ENCODE data around the gene MYH15. TPM values are rescaled to one million over a fixed set of nuclear protein-coding genes. Genes with fewer than 3 reads are reported as not detected.

Gene MYH15
- total RNA-seq, 2 experiments from 2014 or later = 0.46 to 0.57 TPM

DNA sequence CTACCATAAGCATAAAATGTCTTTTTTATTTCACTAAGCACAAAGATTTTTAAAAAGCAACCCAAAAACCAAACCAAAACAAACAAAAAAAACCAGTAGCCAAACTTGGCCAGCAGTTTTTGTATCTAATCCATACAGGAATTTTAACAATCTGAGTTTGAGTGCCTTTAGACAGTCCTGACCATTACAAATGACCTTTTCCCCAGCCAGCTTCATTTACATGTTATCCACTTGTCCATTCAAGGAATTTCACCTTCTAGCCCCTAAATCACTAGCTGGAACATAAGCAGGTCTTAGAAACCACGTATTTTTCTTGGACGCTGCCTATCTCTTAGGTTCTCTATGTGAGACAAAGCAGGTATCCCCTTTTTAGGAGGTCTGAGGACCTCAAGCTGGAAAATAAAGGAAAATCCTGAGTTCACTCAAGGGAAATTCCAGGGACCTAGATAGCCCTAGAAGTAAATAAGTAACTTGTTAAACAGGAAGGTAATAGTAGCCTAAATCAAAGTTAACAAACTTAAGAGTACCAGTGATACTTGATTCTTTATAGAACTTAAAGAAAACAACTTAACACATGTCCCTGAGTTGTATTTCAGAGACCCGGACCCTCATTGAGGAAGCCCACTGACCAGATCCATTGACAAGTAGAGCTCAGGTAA, 44.6 kb upstream of the MYH15 start:
- H3K4me2 ChIP-seq (ENCODE audit: low read length) = no peak overlapping the region
- H3K9me3 ChIP-seq (ENCODE audit: low read length) = no peaks in the 10 kb centered on the region
- H3K36me3 ChIP-seq (ENCODE audit: insufficient read depth, low read length) = peaks cover 96% of the 10 kb centered on the region
- H2AFZ ChIP-seq (ENCODE audit: low read length) = no peak overlapping the region
- no peaks in the 10 kb centered on the region for H3K9me2 ChIP-seq (ENCODE audit: insufficient read depth, low read length)
- H3K4me1 ChIP-seq (ENCODE audit: insufficient read depth, low read length, poor library complexity, severe bottlenecking) = no peaks in the 10 kb centered on the region
- TF ChIP-seq EZH2phosphoT487 (IDR thresholded peaks at IDR 0.05; ENCODE audit: borderline replicate concordance, low read depth, low read length) = no peak
- TF ChIP-seq, protein P1, sequence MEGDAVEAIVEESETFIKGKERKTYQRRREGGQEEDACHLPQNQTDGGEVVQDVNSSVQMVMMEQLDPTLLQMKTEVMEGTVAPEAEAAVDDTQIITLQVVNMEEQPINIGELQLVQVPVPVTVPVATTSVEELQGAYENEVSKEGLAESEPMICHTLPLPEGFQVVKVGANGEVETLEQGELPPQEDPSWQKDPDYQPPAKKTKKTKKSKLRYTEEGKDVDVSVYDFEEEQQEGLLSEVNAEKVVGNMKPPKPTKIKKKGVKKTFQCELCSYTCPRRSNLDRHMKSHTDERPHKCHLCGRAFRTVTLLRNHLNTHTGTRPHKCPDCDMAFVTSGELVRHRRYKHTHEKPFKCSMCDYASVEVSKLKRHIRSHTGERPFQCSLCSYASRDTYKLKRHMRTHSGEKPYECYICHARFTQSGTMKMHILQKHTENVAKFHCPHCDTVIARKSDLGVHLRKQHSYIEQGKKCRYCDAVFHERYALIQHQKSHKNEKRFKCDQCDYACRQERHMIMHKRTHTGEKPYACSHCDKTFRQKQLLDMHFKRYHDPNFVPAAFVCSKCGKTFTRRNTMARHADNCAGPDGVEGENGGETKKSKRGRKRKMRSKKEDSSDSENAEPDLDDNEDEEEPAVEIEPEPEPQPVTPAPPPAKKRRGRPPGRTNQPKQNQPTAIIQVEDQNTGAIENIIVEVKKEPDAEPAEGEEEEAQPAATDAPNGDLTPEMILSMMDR (conservative IDR thresholded peaks at IDR 0.05; ENCODE audit: low read length) = no peak
- intact Hi-C loops (cut with micrococcal nuclease; ENCODE audit: unreplicated experiment) = loop anchor here (5.0 kb wide), 1 partner anchor 32 kb away; the partner anchor contains the start of genes CIP2A and DZIP3
- CTCF ChIA-PET (ENCODE audit: unreplicated experiment) = no interaction called here
- no peaks in the 10 kb centered on the region for H3K79me2 ChIP-seq (ENCODE audit: insufficient read depth, low read depth, low read length)
- POLR2A ChIA-PET = interaction anchor here (1.0 to 1.7 kb wide), 2 partner anchors 34 to 67 kb away, joined by 3 to 5 read pairs; partner anchors contain the start of genes CIP2A and DZIP3
- H3K27ac ChIP-seq (ENCODE audit: low read depth, low read length, poor library complexity, severe bottlenecking) = no peak overlapping the region
- no peak overlapping the region for H3K4me3 ChIP-seq (ENCODE audit: low read depth, low read length, poor library complexity, severe bottlenecking)
- no TSS peak for BruUV-seq (replicated peaks)
- DNase-seq (ENCODE audit: low spot score) = no peak
- peaks cover 7% of the 10 kb centered on the region; the same call in 1 of the 2 replicates for H4K20me1 ChIP-seq (ENCODE audit: insufficient read depth, low read length)

DNA sequence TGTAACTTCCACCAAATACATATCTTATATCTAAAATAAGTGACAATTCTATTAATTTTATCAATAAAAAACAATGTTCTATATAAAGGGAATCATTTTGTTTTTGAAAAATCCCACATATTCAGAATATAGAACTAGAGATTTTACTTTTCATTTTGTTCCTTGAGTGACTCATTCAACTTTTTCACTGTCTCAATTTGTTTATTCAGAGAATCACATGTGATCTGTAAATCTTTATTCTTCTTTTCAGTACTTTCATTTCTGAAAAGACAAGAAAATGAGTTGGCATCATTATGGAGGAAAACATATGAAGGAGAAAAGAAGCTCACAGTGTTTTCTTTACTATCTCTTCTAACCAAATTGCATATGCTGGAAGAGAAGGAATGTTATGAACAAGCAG, 43.8 kb upstream of the MYH15 start:
- DNase-seq (ENCODE audit: low spot score) = no peak
- H3K79me2 ChIP-seq (ENCODE audit: insufficient read depth, low read depth, low read length) = no peaks in the 10 kb centered on the region
- intact Hi-C loops (cut with micrococcal nuclease; ENCODE audit: unreplicated experiment) = loop anchor here (5.0 kb wide), 1 partner anchor 33 kb away; the partner anchor contains the start of genes CIP2A and DZIP3
- H3K4me2 ChIP-seq (ENCODE audit: low read length) = no peak overlapping the region
- no peak overlapping the region for H2AFZ ChIP-seq (ENCODE audit: low read length)
- peaks cover 7% of the 10 kb centered on the region; the same call in 1 of the 2 replicates for H4K20me1 ChIP-seq (ENCODE audit: insufficient read depth, low read length)
- H3K4me1 ChIP-seq (ENCODE audit: insufficient read depth, low read length, poor library complexity, severe bottlenecking) = no peaks in the 10 kb centered on the region
- H3K36me3 ChIP-seq (ENCODE audit: insufficient read depth, low read length) = peaks cover 95% of the 10 kb centered on the region
- no peaks in the 10 kb centered on the region for H3K9me2 ChIP-seq (ENCODE audit: insufficient read depth, low read length)
- CTCF ChIA-PET (ENCODE audit: unreplicated experiment) = no interaction called here
- TF ChIP-seq, protein P1 (conservative IDR thresholded peaks at IDR 0.05; ENCODE audit: low read length) = no peak
- TF ChIP-seq EZH2phosphoT487 (IDR thresholded peaks at IDR 0.05; ENCODE audit: borderline replicate concordance, low read depth, low read length) = no peak
- POLR2A ChIA-PET = no interaction called here
- no peak overlapping the region for H3K27ac ChIP-seq (ENCODE audit: low read depth, low read length, poor library complexity, severe bottlenecking)
- BruUV-seq (replicated peaks) = no TSS peak
- H3K9me3 ChIP-seq (ENCODE audit: low read length) = no peaks in the 10 kb centered on the region
- H3K4me3 ChIP-seq (ENCODE audit: low read depth, low read length, poor library complexity, severe bottlenecking) = no peak overlapping the region

Data from OCI-LY7 (cell line).